Endometrium (tissue), 2 donors: Measurements from ENCODE around the gene AOPEP.
A peak's percentile ranks its signal among the peaks of the same experiment; 100 is the strongest.
"Not testable (repeated sequence)": the region's sequence is repeated elsewhere in the genome, so short reads cannot be mapped to it uniquely, and the experiment has no call there.

Experiments used
- FAIRE-seq: peaks from 2 replicates; lab custom pipeline; 2012; peaks lifted over from hg19 to GRCh38; lab: Jason Lieb, UNC
- donor health status: control.
- donor health status: control.

AOPEP gene

DNA sequence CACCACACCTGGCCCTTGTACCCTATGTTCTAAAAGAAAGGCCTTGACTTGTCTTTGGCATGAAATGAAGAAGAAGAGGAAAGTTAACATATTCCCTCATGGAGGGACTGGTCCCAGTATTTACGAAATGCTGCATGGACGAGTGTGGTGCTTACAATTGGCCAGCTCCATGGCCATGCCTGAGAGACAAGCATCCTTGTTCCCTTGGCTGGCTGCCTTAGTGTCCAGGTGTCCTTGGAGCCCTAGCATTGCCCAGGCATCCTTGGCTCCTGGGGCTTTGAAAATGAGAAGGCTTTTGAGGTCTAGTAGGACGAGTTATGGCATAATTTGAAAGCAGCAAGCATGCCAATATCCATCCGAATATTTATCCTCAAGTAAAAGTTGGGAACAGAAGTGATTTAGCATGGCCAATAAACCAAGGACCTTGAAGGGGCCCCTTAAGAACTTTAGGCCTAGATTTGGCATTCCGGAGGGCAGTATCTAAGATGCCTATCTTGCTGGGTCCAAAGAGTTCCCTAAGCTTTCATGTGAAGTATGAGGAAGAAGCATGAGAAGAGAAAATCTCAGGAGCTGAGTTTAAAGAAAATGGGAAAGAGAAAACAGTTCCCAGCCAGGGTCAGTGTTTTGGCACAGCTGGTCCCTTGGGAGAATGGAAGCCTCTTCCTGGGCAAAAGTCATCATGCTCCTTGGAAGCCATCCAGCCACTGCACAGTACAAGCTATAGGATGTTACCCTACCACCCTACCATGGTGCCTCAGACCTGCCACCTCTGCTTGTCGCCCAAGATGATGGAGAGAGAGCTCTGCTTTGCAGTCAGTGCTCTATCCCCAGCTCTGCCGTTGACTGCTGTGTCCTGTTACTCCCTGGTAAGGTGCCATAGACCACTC, 91.0 kb downstream of the AOPEP start:
- no peak for FAIRE-seq

GRCh38 chr9:94818178-94818541, 91.7 kb downstream of the AOPEP start:
- no peak for FAIRE-seq

DNA sequence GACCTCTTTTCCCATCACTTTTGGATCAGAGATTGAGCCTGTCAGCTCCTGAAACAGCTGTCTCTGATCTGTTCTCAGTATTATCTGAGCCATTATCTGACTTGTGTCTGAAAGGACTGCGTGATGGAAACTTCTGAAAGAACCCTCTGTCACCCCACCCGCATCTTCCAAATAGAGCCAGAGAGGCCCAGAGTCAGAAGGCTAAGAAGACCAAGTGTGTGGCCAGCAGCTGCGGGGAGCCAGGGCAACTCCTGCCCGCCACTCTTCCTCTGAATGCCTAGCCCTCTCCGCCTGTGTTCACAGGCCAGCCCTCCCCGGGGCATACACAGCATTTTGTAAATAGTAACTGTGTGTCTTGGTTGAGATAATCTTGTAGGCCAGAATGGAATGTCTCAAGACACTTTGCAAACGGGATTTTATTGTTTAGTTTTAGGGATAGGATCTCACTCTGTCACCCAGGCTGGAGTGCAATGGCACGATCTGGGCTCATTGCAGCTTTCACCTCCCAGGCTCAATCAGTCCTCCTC, 92.7 kb downstream of the AOPEP start:
- no peak for FAIRE-seq

GRCh38 chr9:94821098-94821887, 94.8 kb downstream of the AOPEP start:
- FAIRE-seq: no peak

DNA sequence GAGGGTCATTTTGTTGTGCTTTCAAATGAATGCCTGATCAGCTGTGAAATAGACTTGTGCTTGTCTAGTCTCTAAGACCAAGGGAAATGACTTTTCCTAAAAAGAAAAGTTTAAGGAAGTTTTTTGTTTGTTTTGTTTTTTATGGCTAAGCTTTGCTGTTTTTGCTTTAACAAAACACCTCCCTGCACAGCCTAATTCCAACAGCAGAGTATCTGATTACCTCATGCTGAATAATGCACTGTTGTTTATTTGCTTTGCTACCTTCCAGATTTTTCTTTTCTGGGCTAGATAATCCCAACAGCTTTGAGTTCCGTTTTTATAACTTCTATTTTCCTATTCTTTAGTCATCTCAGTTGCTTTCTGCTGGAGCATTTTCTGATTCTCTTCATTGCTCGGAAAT, 95.8 kb downstream of the AOPEP start:
- FAIRE-seq: peak; percentile 83

DNA sequence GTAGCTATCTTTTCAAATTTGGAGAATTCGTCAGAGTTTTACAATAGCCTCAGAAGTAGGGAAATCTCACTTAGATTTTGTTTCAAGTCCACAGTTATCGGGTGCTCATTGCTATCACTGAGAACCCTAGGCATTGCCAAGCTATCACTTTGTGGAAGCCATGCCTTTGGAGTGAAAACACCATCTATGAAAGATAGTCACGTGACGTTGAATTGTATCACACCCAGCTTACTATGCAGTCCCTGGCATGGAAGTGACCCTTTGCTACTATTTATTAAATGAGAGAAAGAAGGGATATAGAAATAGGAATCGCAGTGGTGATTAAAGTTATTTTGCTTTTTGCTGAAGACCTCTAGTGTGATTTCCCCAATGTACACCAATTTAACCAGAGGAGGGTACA, 97.2 kb downstream of the AOPEP start:
- no peak for FAIRE-seq

- FAIRE-seq: no peak
These were observed 97.9 kb downstream of the AOPEP start for GRCh38 chr9:94824411-94824810.

GRCh38 chr9:94824913-94825610, 98.6 kb downstream of the AOPEP start:
- FAIRE-seq: no peak

DNA sequence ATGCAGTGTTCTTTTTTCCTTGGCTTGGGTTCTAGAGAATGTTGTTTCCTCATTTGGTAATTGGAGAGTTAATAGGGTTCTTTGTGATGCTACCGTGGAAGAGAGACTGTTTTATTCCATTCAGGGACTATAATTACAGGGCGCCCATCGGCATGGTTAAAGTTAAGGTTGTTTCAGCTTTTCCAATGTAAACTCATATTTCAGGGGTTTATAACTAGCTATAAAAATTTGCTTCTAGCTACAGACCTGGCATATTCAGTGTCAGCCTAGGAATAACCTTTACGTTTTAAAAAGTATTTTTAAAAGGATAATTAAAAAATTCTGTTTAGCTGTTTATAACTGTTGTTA, 99.1 kb downstream of the AOPEP start:
- peak; percentile 92 for FAIRE-seq

DNA sequence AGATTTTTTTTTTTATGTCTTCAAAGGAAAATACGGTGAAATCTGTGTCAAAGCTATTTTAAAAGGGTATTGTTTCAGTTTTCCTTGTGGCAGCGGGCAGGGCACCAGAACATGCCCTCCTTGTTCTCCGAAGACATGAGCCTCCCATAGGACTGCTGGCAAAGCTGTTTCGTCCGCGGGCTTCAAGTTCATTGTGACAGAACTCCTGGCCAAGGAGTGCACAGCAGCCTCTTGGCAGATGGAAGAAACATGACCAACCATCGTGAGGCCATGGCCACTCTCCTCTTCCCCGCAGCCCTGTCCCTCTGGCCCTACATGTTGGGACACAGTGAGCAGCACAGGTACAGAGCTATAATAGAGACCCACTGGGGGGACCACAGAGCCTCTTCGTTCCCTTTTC, 99.5 kb downstream of the AOPEP start:
- no peak for FAIRE-seq

DNA sequence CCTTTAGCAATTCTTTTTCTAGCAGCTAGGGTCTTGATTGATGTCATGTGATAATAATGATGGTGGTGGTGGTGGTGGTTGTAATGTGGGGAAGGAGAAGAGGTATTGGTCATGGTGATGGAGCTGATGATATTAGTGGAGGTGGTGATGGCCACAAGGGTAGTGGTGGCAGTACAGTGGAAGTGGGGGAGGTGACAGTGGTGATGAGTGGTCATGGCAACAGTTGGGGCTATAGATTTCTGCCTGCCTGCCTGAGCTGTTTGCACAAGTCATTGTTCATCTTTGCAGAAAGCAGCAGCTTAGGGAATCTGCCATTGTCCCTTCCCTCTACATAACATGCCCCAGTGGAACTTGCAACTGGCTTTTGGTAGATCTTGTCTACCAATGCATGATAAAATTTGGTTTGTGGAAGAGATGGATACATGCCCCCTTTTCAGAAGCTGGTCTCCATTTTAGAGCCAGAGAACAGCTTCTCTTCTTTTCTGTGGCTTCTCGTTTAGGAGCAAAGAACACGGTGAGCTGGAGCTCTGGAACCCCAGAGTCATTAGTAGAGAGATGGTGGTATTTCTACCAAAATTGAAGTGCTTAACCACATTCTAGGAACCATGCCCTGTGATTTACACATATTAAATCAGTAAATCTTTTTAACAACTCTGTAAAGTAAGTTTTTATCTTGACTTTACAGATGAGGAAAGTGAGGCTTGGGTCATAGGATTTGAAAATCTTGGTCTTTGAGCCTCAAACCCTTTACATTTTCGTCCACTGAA, 100.3 kb downstream of the AOPEP start:
- no peak for FAIRE-seq

DNA sequence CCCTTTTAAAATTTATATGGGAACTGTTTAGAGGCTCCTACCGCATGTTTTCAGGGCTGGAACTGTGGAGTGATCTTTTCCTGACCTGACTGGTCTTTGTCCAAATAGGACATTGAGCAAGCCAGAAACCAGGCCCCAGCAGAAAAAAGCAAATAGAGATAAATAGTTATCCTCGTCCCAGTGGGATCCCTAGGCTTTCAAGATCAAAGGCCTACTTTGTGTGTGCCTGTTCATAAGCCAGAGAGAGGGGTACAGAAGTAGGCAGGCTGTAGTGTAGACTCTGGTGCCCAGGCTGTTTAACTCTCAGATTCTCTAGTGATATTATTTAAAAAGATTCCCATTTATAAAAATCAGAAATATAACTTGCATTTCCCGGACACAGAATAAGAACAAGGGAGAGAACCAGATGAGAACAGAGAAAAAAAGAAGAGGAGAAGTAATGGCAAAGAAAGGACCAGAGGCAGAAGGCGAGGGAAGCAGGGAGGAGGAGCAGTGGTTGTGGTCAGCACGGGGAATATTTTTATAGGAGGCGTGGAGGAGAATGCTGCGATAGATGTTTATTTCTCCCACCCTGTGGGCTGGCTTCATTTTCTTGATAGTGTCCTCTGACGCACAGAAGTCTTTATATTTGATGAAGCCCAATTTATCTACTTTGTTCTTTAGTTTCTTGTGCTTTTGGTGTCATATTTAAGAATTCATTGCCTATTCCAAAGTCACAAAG, 101.2 kb downstream of the AOPEP start:
- FAIRE-seq: no peak

DNA sequence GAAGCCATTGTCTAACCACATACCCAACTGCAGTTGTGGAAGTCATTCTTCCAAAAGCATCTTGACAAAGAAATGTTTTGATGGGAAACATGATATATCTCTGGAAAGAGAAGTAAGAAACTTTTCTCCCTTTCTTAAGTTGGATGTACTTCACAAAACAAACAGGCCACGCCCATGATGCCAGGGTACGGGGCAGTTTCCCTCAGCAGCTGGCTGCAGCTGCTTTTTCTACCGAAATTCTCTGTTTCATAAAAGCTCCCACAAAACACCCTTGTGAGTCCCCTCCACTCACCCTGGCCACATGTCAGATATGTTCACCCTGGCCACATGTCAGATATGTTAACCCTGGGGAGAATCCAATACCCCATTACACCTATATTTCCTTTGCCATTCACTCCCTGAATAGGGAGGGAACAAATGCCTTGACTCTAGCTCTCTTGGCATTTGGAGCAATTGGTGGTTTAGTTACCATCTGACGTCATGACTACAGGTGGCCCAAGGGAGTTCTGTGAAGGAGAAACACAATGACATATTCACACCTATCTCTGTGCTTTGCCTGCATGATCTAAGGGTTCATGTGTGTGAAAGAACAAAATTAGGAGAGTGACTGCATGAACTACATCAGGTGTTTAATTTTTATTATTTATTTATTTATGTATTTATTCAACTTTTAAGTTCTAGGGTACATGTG, 103.0 kb downstream of the AOPEP start:
- FAIRE-seq: no peak

DNA sequence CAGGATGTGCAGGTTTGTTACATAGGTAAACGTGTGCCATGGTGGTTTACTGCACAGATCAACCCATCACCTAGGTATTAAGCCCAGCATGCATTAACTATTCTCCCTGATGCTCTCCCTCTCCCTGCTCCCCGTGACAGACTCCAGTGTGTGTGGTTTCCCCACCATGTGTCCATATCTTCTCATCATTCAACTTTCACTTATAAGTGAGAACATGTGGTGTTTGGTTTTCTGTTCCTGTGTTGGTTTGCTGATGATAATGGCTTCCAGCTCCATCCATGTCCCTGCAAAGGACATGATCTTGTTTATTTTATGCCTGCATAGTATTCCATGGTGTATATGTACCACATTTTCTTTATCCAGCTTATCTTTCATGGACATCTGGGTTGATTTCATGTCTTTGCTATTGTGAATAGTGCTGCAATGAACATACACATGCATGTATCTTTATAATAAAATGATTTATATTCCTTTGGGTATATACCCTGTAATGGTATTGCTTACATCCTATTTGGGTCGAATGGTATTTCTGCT, 103.6 kb downstream of the AOPEP start:
- FAIRE-seq: not testable (repeated sequence)

DNA sequence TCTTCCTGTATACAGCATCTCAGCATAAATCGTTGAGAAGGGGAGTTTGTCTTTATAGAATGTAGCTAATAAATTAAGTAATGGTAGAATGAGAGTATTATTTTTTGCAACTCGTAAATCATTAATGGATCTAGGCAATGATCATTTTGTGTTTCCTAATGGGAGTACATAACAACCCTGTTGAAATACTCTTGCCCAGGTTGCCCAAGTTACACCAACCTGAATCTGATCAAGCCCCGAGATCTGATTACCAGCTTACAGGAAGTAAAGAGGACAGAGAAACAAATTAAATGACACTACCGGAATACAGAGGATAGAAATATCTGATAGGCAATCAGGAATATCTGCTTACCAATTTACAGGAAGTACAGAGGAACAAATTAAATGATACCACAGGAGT, 107.3 kb downstream of the AOPEP start:
- no peak for FAIRE-seq

GRCh38 chr9:94837404-94837803, 110.9 kb downstream of the AOPEP start:
- no peak for FAIRE-seq

GRCh38 chr9:94839398-94839797, 112.9 kb downstream of the AOPEP start:
- no peak for FAIRE-seq

DNA sequence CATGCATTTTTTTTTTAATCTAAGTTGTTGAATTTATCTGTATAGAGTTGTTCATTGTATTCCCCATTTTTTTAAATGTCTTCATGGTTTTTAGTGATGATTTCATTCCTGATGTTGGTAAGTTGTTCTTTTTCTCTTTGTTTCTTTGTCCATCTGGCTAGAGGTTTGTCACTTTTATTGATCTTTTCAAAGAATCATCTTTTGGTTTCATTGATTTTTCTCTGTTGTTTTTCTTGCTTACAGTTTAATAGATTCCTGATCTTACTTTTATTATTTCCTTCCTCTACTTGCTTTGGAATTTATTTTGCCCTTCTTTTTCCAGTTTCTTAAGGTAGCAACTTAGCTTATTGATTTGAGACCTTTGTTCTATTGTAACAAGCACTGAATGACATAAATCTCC, 114.2 kb downstream of the AOPEP start:
- no peak for FAIRE-seq

GRCh38 chr9:94843134-94843533, 116.6 kb downstream of the AOPEP start:
- FAIRE-seq: no peak

DNA sequence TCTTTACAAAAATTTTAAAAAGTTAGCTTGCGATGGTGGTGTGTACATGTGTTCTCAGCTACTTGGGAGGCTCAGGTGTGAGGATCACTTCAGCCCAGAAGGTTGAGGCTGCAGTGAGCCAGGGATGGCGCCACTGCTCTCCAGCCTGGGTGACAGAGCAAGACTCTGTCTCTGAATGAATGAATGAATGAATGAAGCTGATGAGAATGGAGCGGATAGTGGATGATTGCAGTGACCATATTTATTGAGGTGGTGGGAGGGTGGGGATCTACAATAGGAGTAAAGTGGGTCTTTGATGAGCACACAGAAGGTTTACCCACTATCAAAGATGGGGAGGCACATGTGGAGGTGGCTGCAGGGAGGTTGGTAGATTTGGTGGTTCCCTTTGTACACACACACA, 120.2 kb downstream of the AOPEP start:
- FAIRE-seq: no peak
